Fibroblast of mammary gland (primary cell): ENCODE results near the gene TRPT1.
A peak's percentile ranks its signal among the peaks of the same experiment; 100 is the strongest.

Experiments used
- DNase-seq: peaks from one replicate; pipeline ENCODE4 v3.0.0-alpha.2; 2010; ENCODE audit warnings: low read depth
- H3K4me3 ChIP-seq: 2 replicates; pipeline ENCODE4 v1.5.1; 2011; ENCODE audit warnings: low read depth, mild to moderate bottlenecking, low read length, moderate library complexity; ENCODE audit not compliant: control insufficient read depth
- CTCF ChIP-seq: conservative IDR thresholded peaks from 2 replicates; pipeline ENCODE4 v1.5.1; 2011; ENCODE audit warnings: low read depth, low read length, inconsistent platforms; ENCODE audit not compliant: control insufficient read depth, insufficient read depth

TRPT1 gene

GRCh38 chr11:64238999-64239398 is 13.0 kb upstream of the TRPT1 start:
- DNase-seq: no peak
- H3K4me3 ChIP-seq: no peak overlapping the region
- no peak for TF ChIP-seq CTCF

DNA sequence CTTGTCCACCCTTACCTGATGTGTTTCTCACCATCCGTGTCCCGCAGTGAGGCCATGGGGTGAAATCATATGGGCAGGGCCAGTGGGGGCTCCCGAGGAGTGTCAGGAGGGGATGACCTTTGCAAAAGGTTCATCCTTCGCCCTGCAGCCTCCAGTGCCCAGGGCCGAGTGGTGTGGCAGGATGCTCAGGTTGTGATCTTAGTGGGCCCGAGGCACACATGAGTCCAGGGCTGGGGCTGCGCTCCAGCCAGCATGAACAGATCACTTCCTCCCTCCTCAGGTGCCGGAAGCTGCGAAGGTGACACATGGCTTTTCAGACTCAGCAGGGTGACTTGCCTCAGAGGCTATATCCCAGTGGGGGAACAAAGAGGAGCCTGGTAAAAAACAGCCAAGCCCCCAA is 12.1 kb upstream of the TRPT1 start:
- no peak overlapping the region for H3K4me3 ChIP-seq
- DNase-seq: no peak
- no peak for TF ChIP-seq CTCF

- TF ChIP-seq CTCF: no peak
- DNase-seq: no peak
- no peak overlapping the region for H3K4me3 ChIP-seq
These were observed 11.5 kb upstream of the TRPT1 start for GRCh38 chr11:64237484-64237951.

- peak overlapping the region; percentile 57 for H3K4me3 ChIP-seq
- TF ChIP-seq CTCF: no peak
- DNase-seq: no peak
These were observed 9.6 kb upstream of the TRPT1 start for GRCh38 chr11:64235437-64236161.

DNA sequence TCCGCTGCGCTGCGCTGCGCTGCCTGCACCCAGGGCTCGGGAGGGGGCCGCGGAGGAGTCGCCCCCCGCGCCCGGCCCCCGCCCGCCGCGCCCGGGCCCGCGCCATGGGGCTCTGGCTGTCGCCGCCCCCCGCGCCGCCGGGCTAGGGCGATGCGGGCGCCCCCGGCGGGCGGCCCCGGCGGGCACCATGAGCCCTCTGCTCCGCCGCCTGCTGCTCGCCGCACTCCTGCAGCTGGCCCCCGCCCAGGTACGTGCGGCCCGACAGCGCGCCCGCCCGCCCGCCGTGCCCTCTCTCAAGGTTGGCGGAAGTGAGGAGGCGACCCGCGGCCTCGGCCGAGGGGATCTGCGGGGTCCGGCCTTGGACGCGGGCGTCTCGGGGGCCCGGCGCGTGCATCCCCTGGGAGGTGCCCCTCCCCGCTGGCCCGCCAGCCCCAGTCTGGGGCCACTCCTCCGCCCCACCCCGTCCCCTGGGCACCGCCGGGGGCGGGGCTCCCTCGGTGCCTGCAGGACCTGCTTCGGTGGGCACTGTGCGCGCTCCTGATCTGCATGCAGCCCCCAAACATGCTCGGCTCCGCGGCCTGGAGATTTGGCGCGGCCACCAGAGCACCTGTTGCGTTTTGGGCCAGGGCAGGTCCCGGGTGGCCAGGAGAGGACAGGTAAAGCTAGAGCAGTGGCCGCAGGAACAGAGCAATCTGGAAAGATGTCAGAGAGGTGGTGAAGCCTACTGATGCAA is 8.8 kb upstream of the TRPT1 start:
- DNase-seq: no peak

More for the DNA sequence above, 8.8 kb upstream of the TRPT1 start:
- H3K4me3 ChIP-seq: peak overlapping the region; percentile 57
- TF ChIP-seq CTCF: no peak
